Keratinocyte (primary cell): Measurements from ENCODE around the gene RFESD. TPM values are rescaled to one million over a fixed set of nuclear protein-coding genes. Genes with fewer than 3 reads are reported as not detected.

ENCODE experiments used
- DNase-seq: peaks from one replicate; pipeline ENCODE4 v3.0.0-alpha.2; 2011; ENCODE audit warnings: low read depth, missing footprints, low spot score
- FAIRE-seq: peaks from 2 replicates; lab custom pipeline; 2011; peaks lifted over from hg19 to GRCh38; lab: Jason Lieb, UNC
- H2AFZ ChIP-seq: 2 replicates; pipeline ENCODE4 v1.6.0; 2012; ENCODE audit warnings: low read length, control low read depth, inconsistent platforms; ENCODE audit not compliant: control insufficient read depth
- H3K27ac ChIP-seq: 2 replicates; pipeline ENCODE4 v1.5.1; 2011; ENCODE audit warnings: low read length; ENCODE audit not compliant: control insufficient read depth, insufficient read depth
- H3K27me3 ChIP-seq: 3 replicates; pipeline ENCODE4 v1.6.0; 2011; ENCODE audit warnings: low read length; ENCODE audit not compliant: control insufficient read depth, insufficient read depth; ENCODE audit errors: extremely low read depth
- H3K36me3 ChIP-seq, 2 experiments: 2 replicates in 1 of 2; 3 replicates in 1 of 2; pipeline ENCODE4 v1.5.1; 2011; ENCODE audit warnings: low read length in 2 of 2, mild to moderate bottlenecking in 1 of 2; ENCODE audit not compliant: control insufficient read depth in 2 of 2, insufficient read depth in 2 of 2; ENCODE audit errors: extremely low read depth in 1 of 2
- H3K4me1 ChIP-seq: 3 replicates; pipeline ENCODE4 v1.5.1; 2011; ENCODE audit warnings: low read length; ENCODE audit not compliant: control insufficient read depth, insufficient read depth; ENCODE audit errors: extremely low read depth
- H3K4me2 ChIP-seq: 3 replicates; pipeline ENCODE4 v1.6.0; 2011; ENCODE audit warnings: low read depth, low read length; ENCODE audit not compliant: control insufficient read depth, insufficient read depth; ENCODE audit errors: extremely low read depth
- H3K4me3 ChIP-seq, 3 experiments: fragments of 200-600 bp in 1 of 3; sonication (generic) in 1 of 3; 2 replicates in 2 of 3; 3 replicates in 1 of 3; pipeline ENCODE4 v1.5.1; 2011 to 2016; ENCODE audit warnings: low read length in 3 of 3, mild to moderate bottlenecking in 3 of 3, control low read depth in 2 of 3, inconsistent platforms in 1 of 3, low read depth in 1 of 3, mixed read lengths in 1 of 3, mixed run types in 1 of 3, moderate library complexity in 1 of 3; ENCODE audit not compliant: control insufficient read depth in 2 of 3, insufficient read depth in 2 of 3; ENCODE audit errors: extremely low read depth in 1 of 3
- H3K79me2 ChIP-seq: 2 replicates; pipeline ENCODE4 v1.6.0; 2012; ENCODE audit warnings: low read length; ENCODE audit not compliant: control insufficient read depth, insufficient read depth
- H3K9ac ChIP-seq: 3 replicates; pipeline ENCODE4 v1.6.0; 2011; ENCODE audit warnings: low read length; ENCODE audit not compliant: control insufficient read depth, insufficient read depth; ENCODE audit errors: extremely low read depth
- H3K9me1 ChIP-seq: 3 replicates; pipeline ENCODE4 v1.6.0; 2011; ENCODE audit warnings: low read length; ENCODE audit not compliant: control insufficient read depth, insufficient read depth; ENCODE audit errors: extremely low read depth
- H3K9me3 ChIP-seq: 2 replicates; pipeline ENCODE4 v1.5.1; 2012; ENCODE audit warnings: low read depth, low read length; ENCODE audit not compliant: control insufficient read depth
- H4K20me1 ChIP-seq: 3 replicates; pipeline ENCODE4 v1.6.0; 2011; ENCODE audit warnings: low read length; ENCODE audit not compliant: control insufficient read depth, insufficient read depth; ENCODE audit errors: extremely low read depth
- CTCF ChIP-seq, 3 experiments: IDR thresholded peaks in 1 of 3; conservative IDR thresholded peaks in 1 of 3; optimal IDR thresholded peaks in 1 of 3; 2 replicates in 2 of 3; 3 replicates in 1 of 3; pipeline versions ENCODE3 to v1.5.1; 2011; ENCODE audit warnings: low read length in 3 of 3, mild to moderate bottlenecking in 3 of 3, moderate library complexity in 2 of 3, control low read depth in 1 of 3, inconsistent platforms in 1 of 3; ENCODE audit not compliant: insufficient read depth in 2 of 3; ENCODE audit errors: extremely low read depth in 1 of 3
- EZH2 ChIP-seq: IDR thresholded peaks from one replicate; pipeline ENCODE4 v1.6.1; 2012; ENCODE audit warnings: inconsistent platforms, mild to moderate bottlenecking, low read length, moderate library complexity
- dilution Hi-C: fragments of 300-500 bp; cut with MboI; formaldehyde crosslinking; loops from one replicate; pipeline ENCODE4 v1.7.0; 2020; ENCODE audit warnings: low sequenced_read_pairs; ENCODE audit not compliant: extremely low pct_ligation_motif_present
- polyA plus RNA-seq, 5 experiments: library from polyadenylated mRNA; depleted of rRNA in 3 of 5; stranded (reverse) in 3 of 5; stranded (forward) in 1 of 5; unstranded in 1 of 5; fragments of >200 nt; gene quantifications; 1 replicate in 1 of 5; 2 replicates in 3 of 5; 3 replicates in 1 of 5; pipeline versions ENCODE4 v1.2.1 to v1.2.3, GENCODE V29; 2011 to 2012; ENCODE audit warnings: missing spikeins in 2 of 5, low read depth in 1 of 5, low replicate concordance in 1 of 5

Gene RFESD
- polyA plus RNA-seq, 1 donor (not counting 4 experiments of a cell fraction or from before 2014, with no cell fraction given): 3.5 TPM

- DNase-seq (no peak), FAIRE-seq (no peak)
- Histone ChIP-seq H3K4me2 (no peak overlapping the region), H3K4me1 (no peaks in the 10 kb centered on the region), H3K4me3 (no peak overlapping the region), H3K9me1 (no peaks in the 10 kb centered on the region), H3K79me2 (no peaks in the 10 kb centered on the region), H3K27me3 (no peaks in the 10 kb centered on the region), H3K36me3 (no peaks in the 10 kb centered on the region), H3K9ac (no peak overlapping the region), H2AFZ (no peak overlapping the region), H4K20me1 (no peaks in the 10 kb centered on the region), H3K27ac (no peak overlapping the region), H3K9me3 (no peaks in the 10 kb centered on the region)
- dilution Hi-C loops: no loop called here
- no peak for TF ChIP-seq CTCF (optimal IDR thresholded peaks at IDR 0.05 in 1 of 3, IDR thresholded peaks at IDR 0.05 in 1 of 3, conservative IDR thresholded peaks at IDR 0.05 in 1 of 3; ENCODE audit: extremely low read depth in 1 of 3, insufficient read depth in 2 of 3, low read length in 3 of 3)
These were observed 23.4 kb downstream of the RFESD start for GRCh38 chr5:95669985-95670384.

- DNase-seq (no peak), FAIRE-seq (no peak)
- no peak for TF ChIP-seq CTCF (optimal IDR thresholded peaks at IDR 0.05 in 1 of 3, IDR thresholded peaks at IDR 0.05 in 1 of 3, conservative IDR thresholded peaks at IDR 0.05 in 1 of 3; ENCODE audit: extremely low read depth in 1 of 3, insufficient read depth in 2 of 3, low read length in 3 of 3)
- TF ChIP-seq EZH2: no peak
- Histone ChIP-seq H2AFZ (no peak overlapping the region), H3K4me1 (no peaks in the 10 kb centered on the region), H3K27ac (no peak overlapping the region), H3K9me3 (no peaks in the 10 kb centered on the region), H3K9ac (no peak overlapping the region), H3K79me2 (no peaks in the 10 kb centered on the region), H3K4me2 (no peak overlapping the region), H3K9me1 (no peaks in the 10 kb centered on the region), H4K20me1 (no peaks in the 10 kb centered on the region), H3K27me3 (no peaks in the 10 kb centered on the region), H3K36me3 (no peaks in the 10 kb centered on the region), H3K4me3 (no peak overlapping the region)
- dilution Hi-C loops: no loop called here
These were observed 24.0 kb downstream of the RFESD start for GRCh38 chr5:95670568-95670967.
